HepG2 (cell line): ENCODE data around the gene P2RX6. TPM values are rescaled to one million over a fixed set of nuclear protein-coding genes. Genes with fewer than 3 reads are reported as not detected.

ENCODE experiments used
- ESRRA ChIP-seq: sonication (generic); formaldehyde crosslinking; IDR thresholded peaks from 2 replicates; pipeline ENCODE4 v1.5.1; 2020; ENCODE audit warnings: mild to moderate bottlenecking, low read depth, missing genetic modification reagents
- ISL2 ChIP-seq: sonication (generic); formaldehyde crosslinking; IDR thresholded peaks from 2 replicates; pipeline ENCODE4 v1.5.0; 2020; ENCODE audit warnings: missing genetic modification reagents
- KLF16 ChIP-seq, 2 experiments: sonication (generic) in 1 of 2; formaldehyde crosslinking in 1 of 2; IDR thresholded peaks; 2 replicates each; pipeline versions ENCODE4 v1.6.1 to v1.8.0; 2016 to 2023; ENCODE audit warnings: missing genetic modification reagents in 2 of 2, missing compliant biosample characterization in 1 of 2
- MIXL1 ChIP-seq: IDR thresholded peaks from 2 replicates; pipeline ENCODE4 v1.6.1; 2016
- NFKBIZ ChIP-seq: IDR thresholded peaks from 2 replicates; pipeline ENCODE4 v1.6.1; 2018; ENCODE audit warnings: missing genetic modification reagents, missing compliant biosample characterization
- PHB2 ChIP-seq: fragments of 450-650 bp; IDR thresholded peaks from 2 replicates; pipeline ENCODE4 v1.6.1; 2018; ENCODE audit not compliant: partially characterized antibody
- SMARCE1 ChIP-seq: fragments of 450-650 bp; IDR thresholded peaks from 2 replicates; pipeline ENCODE4 v1.6.1; 2017; ENCODE audit warnings: borderline replicate concordance
- SP1 ChIP-seq, 2 experiments: fragments of 450-650 bp in 1 of 2; sonication (generic) in 1 of 2; formaldehyde crosslinking in 1 of 2; IDR thresholded peaks; 2 replicates each; pipeline versions ENCODE4 v1.4.0 to v1.6.1; 2016 to 2020; ENCODE audit warnings: missing genetic modification reagents in 1 of 2
- ZFP36L2 ChIP-seq: sonication (generic); formaldehyde crosslinking; IDR thresholded peaks from 2 replicates; pipeline ENCODE4 v1.4.0; 2020; ENCODE audit warnings: missing genetic modification reagents
- ZKSCAN1 ChIP-seq: fragments of 150-350 bp; IDR thresholded peaks from 2 replicates; pipeline ENCODE4 v1.6.1; 2014; ENCODE audit warnings: low read length
- ZNF3 ChIP-seq: IDR thresholded peaks from 2 replicates; pipeline ENCODE4 v1.7.0; 2017; ENCODE audit warnings: inconsistent platforms
- ZNF431 ChIP-seq: sonication (generic); formaldehyde crosslinking; IDR thresholded peaks from 2 replicates; pipeline ENCODE4 v1.9.0; 2022; ENCODE audit warnings: missing genetic modification reagents, low read depth, mild to moderate bottlenecking, borderline replicate concordance
- ZNF446 ChIP-seq: sonication (generic); formaldehyde crosslinking; IDR thresholded peaks from 2 replicates; pipeline ENCODE4 v1.5.0; 2020; ENCODE audit warnings: mild to moderate bottlenecking, missing genetic modification reagents
- ZNF570 ChIP-seq: sonication (generic); formaldehyde crosslinking; IDR thresholded peaks from 2 replicates; pipeline ENCODE4 v1.4.0; 2020; ENCODE audit warnings: mild to moderate bottlenecking, missing genetic modification reagents, borderline replicate concordance
- polyA plus RNA-seq, 8 experiments: library from polyadenylated mRNA; depleted of rRNA in 3 of 8; stranded (reverse) in 7 of 8; unstranded in 1 of 8; fragments of >200 nt; fragmentation: Illumina TruSeq in 4 of 8; extraction: Trizol in 4 of 8; gene quantifications; 2 replicates each; pipeline versions ENCODE4 v1.2.1 to v1.2.3, GENCODE V29; 2011 to 2016; ENCODE audit warnings: low read depth in 4 of 8, missing spikeins in 1 of 8, mixed read lengths in 1 of 8; ENCODE audit not compliant: insufficient read depth in 1 of 8
- total RNA-seq, 5 experiments: library from RNA; depleted of rRNA; stranded (reverse); fragments of >200 nt; fragmentation: Illumina TruSeq; extraction: Trizol; gene quantifications; 2 replicates each; pipeline ENCODE4 v1.2.3, GENCODE V29; 2016; ENCODE audit warnings: low read depth in 1 of 5
- TF ChIP-seq, protein P1 (sequence below): sonication (generic); formaldehyde crosslinking; IDR thresholded peaks from 2 replicates; pipeline ENCODE4 v1.5.0; 2020; ENCODE audit warnings: mild to moderate bottlenecking, missing genetic modification reagents, borderline replicate concordance
- TF ChIP-seq, protein P2 (sequence below): sonication (generic); formaldehyde crosslinking; IDR thresholded peaks from 2 replicates; pipeline ENCODE4 v1.4.0; 2020; ENCODE audit warnings: missing genetic modification reagents
- TF ChIP-seq, protein P3 (sequence below): sonication (generic); formaldehyde crosslinking; IDR thresholded peaks from 2 replicates; pipeline ENCODE4 v1.9.0; 2022; ENCODE audit warnings: missing genetic modification reagents, mild to moderate bottlenecking, borderline replicate concordance
- TF ChIP-seq, protein P4 (sequence below): sonication (generic); formaldehyde crosslinking; IDR thresholded peaks from 2 replicates; pipeline ENCODE4 v1.5.1; 2020; ENCODE audit warnings: missing genetic modification reagents, mild to moderate bottlenecking, borderline replicate concordance

The P2RX6 gene
- total and polyA plus RNA-seq, 2 of the 13 experiments (the other 11 are each of a cell fraction or from before 2014, with no cell fraction given) = 0.04 to 0.12 TPM

DNA sequence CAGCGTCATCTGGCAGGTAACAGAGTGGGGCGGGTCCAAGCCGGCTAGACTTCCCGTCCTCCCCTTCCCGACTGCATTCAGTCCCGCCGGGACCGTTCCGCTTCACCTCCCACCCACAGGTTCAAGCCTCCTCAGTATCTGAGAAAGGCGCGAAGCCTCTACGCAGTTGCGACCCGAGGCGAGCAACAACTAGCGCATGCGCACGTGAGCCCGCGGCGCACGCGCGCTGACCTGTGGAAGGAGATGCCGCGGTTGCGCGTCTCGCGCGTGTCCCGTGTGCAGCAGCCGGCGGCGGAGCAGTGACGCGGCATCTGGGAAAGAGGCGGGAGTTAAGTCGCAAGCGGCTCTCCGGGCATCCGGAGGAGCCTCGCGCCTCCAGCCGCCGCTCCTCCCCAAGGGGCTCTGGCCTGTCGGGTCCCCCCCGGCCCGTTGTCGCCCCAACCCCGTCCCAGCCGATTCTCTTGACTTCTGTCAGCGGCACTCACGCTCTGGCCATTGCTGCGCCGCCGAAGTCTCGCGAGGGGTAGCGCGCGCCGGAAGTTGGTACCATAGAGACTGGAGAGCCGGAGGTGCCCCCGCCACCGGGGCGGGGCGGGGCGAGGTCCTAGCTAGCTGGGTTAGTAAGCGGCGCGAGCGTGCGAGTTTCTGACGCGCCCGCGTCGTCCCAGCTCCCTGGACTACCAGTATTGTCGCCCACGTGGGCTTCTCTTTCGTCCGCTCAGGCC lies 13.2 kb upstream of the P2RX6 start, which contains the start of gene THAP7 (continued):
- TF ChIP-seq, protein P1, sequence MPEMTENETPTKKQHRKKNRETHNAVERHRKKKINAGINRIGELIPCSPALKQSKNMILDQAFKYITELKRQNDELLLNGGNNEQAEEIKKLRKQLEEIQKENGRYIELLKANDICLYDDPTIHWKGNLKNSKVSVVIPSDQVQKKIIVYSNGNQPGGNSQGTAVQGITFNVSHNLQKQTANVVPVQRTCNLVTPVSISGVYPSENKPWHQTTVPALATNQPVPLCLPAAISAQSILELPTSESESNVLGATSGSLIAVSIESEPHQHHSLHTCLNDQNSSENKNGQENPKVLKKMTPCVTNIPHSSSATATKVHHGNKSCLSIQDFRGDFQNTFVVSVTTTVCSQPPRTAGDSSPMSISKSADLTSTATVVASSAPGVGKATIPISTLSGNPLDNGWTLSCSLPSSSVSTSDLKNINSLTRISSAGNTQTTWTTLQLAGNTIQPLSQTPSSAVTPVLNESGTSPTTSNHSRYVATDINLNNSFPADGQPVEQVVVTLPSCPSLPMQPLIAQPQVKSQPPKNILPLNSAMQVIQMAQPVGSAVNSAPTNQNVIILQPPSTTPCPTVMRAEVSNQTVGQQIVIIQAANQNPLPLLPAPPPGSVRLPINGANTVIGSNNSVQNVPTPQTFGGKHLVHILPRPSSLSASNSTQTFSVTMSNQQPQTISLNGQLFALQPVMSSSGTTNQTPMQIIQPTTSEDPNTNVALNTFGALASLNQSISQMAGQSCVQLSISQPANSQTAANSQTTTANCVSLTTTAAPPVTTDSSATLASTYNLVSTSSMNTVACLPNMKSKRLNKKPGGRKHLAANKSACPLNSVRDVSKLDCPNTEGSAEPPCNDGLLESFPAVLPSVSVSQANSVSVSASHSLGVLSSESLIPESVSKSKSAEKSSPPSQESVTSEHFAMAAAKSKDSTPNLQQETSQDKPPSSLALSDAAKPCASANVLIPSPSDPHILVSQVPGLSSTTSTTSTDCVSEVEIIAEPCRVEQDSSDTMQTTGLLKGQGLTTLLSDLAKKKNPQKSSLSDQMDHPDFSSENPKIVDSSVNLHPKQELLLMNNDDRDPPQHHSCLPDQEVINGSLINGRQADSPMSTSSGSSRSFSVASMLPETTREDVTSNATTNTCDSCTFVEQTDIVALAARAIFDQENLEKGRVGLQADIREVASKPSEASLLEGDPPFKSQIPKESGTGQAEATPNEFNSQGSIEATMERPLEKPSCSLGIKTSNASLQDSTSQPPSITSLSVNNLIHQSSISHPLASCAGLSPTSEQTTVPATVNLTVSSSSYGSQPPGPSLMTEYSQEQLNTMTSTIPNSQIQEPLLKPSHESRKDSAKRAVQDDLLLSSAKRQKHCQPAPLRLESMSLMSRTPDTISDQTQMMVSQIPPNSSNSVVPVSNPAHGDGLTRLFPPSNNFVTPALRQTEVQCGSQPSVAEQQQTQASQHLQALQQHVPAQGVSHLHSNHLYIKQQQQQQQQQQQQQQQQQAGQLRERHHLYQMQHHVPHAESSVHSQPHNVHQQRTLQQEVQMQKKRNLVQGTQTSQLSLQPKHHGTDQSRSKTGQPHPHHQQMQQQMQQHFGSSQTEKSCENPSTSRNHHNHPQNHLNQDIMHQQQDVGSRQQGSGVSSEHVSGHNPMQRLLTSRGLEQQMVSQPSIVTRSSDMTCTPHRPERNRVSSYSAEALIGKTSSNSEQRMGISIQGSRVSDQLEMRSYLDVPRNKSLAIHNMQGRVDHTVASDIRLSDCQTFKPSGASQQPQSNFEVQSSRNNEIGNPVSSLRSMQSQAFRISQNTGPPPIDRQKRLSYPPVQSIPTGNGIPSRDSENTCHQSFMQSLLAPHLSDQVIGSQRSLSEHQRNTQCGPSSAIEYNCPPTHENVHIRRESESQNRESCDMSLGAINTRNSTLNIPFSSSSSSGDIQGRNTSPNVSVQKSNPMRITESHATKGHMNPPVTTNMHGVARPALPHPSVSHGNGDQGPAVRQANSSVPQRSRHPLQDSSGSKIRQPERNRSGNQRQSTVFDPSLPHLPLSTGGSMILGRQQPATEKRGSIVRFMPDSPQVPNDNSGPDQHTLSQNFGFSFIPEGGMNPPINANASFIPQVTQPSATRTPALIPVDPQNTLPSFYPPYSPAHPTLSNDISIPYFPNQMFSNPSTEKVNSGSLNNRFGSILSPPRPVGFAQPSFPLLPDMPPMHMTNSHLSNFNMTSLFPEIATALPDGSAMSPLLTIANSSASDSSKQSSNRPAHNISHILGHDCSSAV = no peak
- no peak; the same call in 1 of the 2 replicates for TF ChIP-seq ZNF3 (CRISPR knock-in tag)
- peak; percentile 48 for TF ChIP-seq ISL2 (CRISPR knock-in tag)
- TF ChIP-seq SP1 (IDR thresholded peaks at IDR 0.05) = no peak
- peak; percentile 30; the same call in 1 of the 2 replicates for TF ChIP-seq SP1 (CRISPR knock-in tag; IDR thresholded peaks at IDR 0.05)
- TF ChIP-seq ESRRA (CRISPR knock-in tag) = peak; percentile 57; the same call in 1 of the 2 replicates
- peak; percentile 11 to 92; a peak in 2 of 4 replicates for TF ChIP-seq KLF16 (CRISPR knock-in tag; IDR thresholded peaks at IDR 0.05)
- TF ChIP-seq SMARCE1 = no peak
- TF ChIP-seq ZNF431 (CRISPR knock-in tag) = peak; percentile 75; the same call in 1 of the 2 replicates
- TF ChIP-seq NFKBIZ = 0 out of 2 replicates have a peak, but pooled peaks have one; percentile 26
- TF ChIP-seq MIXL1 = peak; percentile 64; the same call in 1 of the 2 replicates
- TF ChIP-seq, protein P2, sequence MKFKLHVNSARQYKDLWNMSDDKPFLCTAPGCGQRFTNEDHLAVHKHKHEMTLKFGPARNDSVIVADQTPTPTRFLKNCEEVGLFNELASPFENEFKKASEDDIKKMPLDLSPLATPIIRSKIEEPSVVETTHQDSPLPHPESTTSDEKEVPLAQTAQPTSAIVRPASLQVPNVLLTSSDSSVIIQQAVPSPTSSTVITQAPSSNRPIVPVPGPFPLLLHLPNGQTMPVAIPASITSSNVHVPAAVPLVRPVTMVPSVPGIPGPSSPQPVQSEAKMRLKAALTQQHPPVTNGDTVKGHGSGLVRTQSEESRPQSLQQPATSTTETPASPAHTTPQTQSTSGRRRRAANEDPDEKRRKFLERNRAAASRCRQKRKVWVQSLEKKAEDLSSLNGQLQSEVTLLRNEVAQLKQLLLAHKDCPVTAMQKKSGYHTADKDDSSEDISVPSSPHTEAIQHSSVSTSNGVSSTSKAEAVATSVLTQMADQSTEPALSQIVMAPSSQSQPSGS (CRISPR knock-in tag) = peak; percentile 44; the same call in 1 of the 2 replicates
- TF ChIP-seq, protein P3, sequence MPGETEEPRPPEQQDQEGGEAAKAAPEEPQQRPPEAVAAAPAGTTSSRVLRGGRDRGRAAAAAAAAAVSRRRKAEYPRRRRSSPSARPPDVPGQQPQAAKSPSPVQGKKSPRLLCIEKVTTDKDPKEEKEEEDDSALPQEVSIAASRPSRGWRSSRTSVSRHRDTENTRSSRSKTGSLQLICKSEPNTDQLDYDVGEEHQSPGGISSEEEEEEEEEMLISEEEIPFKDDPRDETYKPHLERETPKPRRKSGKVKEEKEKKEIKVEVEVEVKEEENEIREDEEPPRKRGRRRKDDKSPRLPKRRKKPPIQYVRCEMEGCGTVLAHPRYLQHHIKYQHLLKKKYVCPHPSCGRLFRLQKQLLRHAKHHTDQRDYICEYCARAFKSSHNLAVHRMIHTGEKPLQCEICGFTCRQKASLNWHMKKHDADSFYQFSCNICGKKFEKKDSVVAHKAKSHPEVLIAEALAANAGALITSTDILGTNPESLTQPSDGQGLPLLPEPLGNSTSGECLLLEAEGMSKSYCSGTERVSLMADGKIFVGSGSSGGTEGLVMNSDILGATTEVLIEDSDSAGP (CRISPR knock-in tag) = peak; percentile 89; the same call in 1 of the 2 replicates
- TF ChIP-seq, protein P4, sequence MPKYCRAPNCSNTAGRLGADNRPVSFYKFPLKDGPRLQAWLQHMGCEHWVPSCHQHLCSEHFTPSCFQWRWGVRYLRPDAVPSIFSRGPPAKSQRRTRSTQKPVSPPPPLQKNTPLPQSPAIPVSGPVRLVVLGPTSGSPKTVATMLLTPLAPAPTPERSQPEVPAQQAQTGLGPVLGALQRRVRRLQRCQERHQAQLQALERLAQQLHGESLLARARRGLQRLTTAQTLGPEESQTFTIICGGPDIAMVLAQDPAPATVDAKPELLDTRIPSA = peak; percentile 81; the same call in 1 of the 2 replicates
- no peak for TF ChIP-seq ZNF446 (CRISPR knock-in tag)
- no peak for TF ChIP-seq ZNF570
- TF ChIP-seq PHB2 = no peak
- TF ChIP-seq ZFP36L2 (CRISPR knock-in tag) = no peak
- no peak for TF ChIP-seq ZKSCAN1
